Putamen (tissue), 1 donor: ENCODE data around the gene THG1L.
"Not testable (repeated sequence)": the region's sequence is repeated elsewhere in the genome, so short reads cannot be mapped to it uniquely, and the experiment has no call there.

ENCODE experiments used
- DNase-seq: peaks from one replicate; pipeline ENCODE4 v3.0.0-alpha.2; 2016; ENCODE audit warnings: low spot score

THG1L gene

DNA sequence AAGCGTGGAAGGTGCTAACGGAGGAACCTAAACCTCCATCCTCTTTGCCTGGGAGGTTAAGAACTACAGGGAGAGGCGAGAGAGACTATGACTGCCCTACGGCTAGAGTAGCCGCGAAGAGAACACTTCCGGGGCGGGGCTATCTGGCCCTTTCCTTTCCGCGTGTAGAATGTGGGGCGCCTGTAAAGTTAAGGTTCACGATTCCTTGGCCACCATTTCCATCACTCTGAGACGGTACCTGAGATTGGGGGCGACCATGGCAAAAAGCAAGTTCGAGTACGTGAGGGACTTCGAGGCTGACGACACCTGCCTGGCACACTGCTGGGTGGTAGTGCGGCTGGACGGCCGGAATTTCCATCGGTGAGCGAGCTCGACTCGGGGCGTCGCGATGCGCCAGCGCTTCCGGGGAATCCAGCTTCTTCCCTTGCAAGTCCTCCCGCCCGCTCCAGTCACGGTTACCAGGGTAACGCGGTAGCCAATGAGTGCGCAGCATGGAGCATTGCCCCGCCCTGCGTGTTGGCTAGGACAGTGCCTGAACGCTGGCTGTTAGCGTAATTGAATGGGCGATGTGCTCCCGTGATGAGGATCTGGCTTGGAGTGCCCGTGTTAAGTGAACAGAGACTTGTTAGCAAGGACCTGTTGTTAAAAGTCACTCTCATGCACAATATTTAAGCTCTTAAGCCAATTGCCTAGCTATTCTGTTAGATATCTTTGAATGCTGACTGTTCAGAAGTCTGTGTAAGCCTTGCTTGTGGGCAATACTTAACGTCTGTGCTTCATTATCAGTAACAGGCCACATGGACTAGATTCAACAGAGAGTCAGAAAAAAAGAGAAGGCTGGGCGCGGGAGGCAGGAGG lies at the start of gene THG1L:
Gene THG1L (plus strand): TSS at position 149 of the 858 bp plus-strand sequence. CDS start 21 bp downstream, at position 170.
- DNase-seq = peak; percentile 99

DNA sequence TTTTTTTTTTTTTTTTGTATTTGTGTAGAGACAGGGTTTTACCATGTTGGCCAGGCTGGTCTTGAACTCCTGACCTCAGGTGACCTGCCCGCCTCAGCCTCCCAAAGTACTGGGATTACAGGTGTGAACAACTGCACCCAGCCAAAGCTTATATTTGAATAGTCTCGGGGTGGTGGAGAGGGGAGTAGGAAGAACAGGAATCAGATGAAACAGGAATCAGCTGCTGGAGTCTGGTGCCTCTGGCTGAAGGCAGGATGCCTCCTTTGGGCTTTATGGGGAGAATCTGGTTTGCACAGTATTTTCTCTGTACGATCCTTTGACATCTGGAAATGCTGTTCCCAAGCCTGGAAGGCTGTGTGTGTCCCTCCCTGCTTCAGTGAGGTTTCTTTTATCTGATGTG lies 49.0 kb upstream of the THG1L start:
- no peak for DNase-seq

GRCh38 chr5:157686276-157687197 lies 44.7 kb upstream of the THG1L start:
- not testable (repeated sequence) for DNase-seq

GRCh38 chr5:157687198-157687554 lies 44.0 kb upstream of the THG1L start:
- no peak for DNase-seq

GRCh38 chr5:157689942-157690689 lies 41.1 kb upstream of the THG1L start:
- DNase-seq = no peak

DNA sequence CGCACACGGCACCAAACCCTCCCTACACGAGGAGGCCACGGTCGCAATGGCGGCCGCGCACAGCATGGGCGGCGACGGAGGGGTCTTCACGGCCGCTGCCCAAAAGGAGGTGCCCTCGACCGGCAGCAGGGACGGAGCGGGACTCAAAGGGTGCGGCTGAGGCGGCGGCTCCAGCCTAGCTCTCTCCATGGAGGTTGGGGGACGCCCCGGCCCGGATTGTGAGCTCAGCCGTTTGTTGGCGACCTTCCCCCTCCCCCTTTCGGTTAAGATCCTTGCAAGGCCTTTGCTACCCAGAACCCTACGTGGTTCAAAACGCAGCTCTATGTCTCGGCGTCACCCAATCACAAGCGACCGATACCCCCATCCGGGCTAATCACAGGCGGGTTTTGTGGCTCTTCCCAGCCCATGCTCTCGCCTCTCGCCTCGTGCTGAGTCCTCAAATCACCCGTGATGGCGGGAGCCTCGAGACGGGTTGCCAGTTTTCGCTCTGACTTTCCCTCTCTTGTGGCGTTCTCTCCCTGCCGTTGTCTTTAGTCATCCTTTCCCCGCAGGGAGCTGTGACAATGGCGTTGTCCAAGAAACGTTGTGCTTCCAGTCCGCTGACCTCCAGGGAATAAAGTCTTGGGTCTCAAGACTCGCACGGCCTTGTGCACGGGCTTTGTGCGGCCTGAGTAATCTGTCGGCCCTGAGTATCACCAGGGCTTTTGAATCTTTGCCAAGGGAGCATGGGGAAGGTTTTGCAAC lies 40.4 kb upstream of the THG1L start:
- no peak for DNase-seq

DNA sequence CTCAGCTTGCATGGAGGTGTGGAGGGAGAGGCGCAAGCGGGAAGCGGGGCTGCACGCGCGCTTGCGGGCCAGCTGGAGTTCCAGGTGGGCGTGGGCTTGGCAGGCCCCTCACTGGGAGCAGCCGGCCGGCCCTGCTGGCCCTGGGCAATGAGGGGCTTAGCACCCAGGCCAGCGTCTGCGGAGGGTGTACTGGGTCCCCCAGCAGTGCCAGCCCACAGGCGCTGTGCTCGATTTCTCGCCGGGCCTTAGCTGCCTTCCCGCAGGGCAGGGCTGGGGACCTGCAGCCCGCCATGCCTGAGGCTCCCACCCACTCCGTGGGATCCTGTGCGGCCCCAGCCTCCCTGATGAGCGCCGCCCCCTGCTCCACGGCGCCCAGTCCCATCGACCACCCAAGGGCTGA lies 37.4 kb upstream of the THG1L start:
- not testable (repeated sequence) for DNase-seq

DNA sequence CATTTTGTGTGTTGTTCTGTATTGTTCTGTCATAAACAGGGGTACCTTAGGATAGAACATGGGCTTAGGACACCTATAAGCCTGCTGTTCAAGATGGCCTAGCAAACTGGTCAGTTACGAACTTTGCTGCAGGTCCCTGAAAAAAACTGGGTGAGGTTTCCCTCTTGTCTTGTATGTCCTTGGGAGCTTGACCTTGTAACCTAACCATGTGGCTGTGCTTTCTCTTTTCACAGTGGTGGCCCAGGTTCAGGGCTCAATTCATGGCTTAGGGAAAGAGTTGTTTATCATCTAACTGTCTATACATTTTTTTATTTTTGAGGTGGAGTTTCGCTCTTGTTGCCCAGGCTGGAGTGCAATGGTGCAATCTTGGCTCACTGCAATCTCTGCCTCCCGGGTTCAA lies 35.1 kb upstream of the THG1L start:
- not testable (repeated sequence) for DNase-seq

DNA sequence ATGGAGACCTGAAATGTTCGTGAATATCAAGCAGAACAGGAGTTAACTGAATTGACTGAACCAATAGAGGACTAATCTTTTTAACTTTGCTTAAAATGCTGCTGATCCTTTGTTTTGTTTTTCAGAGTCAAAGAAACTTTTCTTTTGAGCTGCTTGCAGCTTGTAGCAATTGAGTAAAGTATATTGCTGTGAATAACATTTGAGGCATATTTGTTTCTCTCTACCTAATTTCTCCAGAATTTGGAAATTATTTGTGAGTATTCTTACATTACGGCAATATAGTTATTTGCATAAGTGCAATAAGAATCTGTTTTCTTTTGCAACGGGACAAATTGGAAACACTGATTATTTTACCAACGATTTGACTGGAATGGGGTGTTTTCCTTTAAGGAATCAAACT lies 32.5 kb upstream of the THG1L start:
- DNase-seq = not testable (repeated sequence)

DNA sequence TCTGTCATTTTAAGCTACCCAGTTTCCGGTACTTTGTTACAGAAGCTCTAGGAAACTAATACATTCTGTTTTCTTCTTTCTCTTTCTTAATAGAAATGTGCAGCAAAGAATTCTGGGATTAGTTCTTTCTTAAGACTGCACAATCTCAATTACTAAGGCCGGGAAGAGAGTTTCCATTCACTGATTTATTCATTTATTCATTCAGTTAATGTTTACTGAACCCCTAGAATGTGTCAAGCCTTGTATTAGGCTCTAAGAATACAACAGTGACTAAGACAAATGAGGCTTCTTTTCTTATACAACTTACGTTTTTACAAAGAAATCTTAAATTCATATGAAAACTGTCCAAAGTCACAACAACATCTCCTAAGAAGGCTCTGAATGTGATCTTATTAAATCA lies 27.5 kb upstream of the THG1L start:
- no peak for DNase-seq

DNA sequence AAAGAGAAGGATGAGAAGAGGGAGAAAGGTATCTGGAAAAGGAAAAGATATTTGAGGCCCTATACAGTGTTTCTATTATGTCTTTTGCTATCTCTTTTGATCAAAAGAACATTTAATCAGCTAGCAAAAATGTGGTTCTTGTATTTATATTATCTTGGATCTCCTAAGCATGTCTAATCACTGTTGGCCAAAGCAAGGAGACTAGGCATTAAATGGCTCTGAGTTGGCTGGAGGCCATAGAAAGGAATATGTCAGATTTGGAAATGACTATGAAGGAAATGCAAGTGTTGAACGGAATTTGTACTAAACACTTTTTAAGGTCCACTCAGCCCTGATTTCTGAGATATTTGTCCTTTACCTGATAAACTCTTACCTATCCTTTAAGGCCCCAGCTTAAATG lies 22.4 kb upstream of the THG1L start:
- no peak for DNase-seq

DNA sequence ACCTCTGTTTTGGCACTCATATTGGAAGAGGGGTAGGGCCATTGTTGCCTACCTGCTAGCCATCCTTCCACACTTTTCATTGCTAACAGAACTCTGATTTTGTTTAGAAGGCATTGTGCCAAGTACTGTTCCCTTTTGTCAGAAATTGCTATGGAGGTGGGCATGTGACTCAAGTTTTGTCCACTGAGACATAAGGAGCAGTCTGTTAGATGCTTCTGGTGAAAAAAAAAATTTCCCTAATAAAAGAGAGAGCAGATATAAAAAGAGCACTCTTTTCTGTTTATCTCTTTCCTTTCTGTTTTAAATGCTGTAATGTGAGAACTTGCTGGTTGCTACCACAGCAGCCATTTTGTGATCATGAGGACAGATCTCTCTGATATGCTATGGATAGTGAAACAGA lies 21.9 kb upstream of the THG1L start:
- DNase-seq = no peak

- no peak for DNase-seq
Measured at GRCh38 chr5:157710431-157710830, 20.8 kb upstream of the THG1L start.

DNA sequence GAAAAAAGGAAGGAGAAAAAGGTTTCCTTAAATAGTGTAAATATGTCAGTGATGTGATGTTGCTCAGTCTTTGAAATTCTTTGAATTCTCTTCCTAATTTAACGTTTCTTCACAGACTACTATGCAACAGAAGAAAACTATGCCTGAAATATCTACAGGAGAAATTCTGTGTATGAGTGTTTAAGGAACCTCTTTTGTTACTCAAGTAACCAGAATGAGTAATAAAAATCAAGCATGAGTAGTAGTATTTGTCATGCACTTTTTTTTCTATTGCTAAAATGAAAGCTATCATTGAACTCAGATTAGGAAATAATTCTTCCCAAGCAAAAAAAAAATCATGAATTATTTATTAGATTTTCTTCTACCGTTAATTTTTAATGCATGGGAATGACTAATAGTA lies 20.3 kb upstream of the THG1L start:
- no peak for DNase-seq

GRCh38 chr5:157713830-157714595 lies 17.2 kb upstream of the THG1L start:
- no peak for DNase-seq

GRCh38 chr5:157714596-157714864 lies 16.7 kb upstream of the THG1L start:
- no peak for DNase-seq

GRCh38 chr5:157718519-157718918 lies 12.7 kb upstream of the THG1L start:
- peak; percentile 81 for DNase-seq

DNA sequence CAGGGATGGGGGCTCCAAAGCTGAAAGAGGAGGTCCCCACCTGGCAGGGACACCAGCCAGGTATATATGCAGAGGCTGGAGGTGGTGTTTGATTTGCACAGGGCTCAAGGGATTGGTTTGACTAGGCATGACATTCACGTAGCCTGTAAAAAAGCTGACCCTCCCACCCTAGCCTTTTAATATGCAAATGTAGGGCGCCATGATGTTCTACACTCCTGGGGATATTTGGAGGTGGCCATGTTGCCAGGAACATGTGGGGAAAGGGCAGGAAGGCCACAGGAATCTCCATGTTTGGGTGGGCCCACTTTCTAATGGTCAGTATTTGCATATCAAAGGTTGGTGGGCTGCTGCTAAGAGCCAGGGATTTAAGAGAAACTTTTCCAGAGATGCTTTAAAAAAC lies 12.0 kb upstream of the THG1L start:
- DNase-seq = no peak

DNA sequence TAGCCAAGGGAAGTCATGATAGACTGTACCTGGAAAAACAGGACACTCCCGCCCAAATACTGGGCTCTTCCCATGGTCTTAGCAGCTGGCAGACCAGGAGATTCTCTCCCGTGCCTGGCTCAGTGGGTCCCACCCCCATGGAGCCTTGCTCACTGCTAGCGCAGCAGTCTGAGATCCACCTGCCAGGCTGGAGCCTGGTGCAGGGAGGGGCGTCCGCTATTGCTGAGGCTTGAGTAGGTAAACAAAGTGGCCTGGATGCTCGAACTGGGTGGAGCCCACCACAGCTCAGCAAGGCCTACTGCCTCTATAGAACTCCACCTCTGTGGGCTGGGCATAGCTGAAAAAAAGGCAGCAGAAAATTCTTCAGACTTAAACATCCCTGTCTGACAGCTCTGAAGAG lies 10.1 kb upstream of the THG1L start:
- no peak for DNase-seq

DNA sequence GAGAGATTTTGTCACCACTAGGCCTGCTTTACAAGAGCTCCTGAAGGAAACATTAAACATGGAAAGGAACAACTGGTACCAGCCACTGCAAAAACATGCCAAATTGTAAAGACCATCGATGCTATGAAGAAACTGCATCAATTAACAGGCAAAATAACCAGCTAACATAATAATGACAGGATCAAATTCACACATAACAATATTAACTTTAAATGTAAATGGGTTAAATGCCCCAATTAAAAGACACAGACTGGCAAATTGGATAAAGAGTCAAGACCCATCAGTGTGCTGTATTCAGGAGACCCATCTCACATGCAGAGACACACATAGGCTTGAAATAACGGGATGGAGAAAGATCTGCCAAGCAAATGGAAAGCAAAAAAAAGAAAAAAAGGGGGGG lies 8.3 kb upstream of the THG1L start:
- DNase-seq = not testable (repeated sequence)

DNA sequence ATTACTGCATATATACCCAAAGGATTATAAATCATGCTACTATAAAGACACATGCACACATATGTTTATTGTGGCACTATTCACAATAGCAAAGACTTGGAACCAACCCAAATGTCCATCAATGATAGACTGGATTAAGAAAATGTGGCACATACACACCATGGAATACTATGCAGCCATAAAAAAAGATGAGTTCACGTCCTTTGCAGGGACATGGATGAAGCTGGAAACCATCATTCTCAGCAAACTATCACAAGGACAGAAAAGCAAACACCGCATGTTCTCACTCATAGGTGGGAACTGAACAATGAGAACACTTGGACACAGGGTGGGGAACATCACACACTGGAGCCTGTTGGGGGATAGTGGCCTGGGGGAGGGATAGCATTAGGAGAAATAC lies 4.6 kb upstream of the THG1L start:
- DNase-seq = not testable (repeated sequence)
